Measurements from ENCODE around the gene ADAMTS17. TPM values are rescaled to one million over a fixed set of nuclear protein-coding genes. Genes with fewer than 3 reads are reported as not detected.
A peak's percentile ranks its signal among the peaks of the same experiment; 100 is the strongest.

ADAMTS17 gene
- total RNA-seq, 1 donor from 2014 or later: 2.3 TPM

GRCh38 chr15:99969261-99969920 lies 372.4 kb downstream of the ADAMTS17 start:
- ATAC-seq (no peak), DNase-seq (ENCODE audit: low spot score) (no peak)
- intact Hi-C loops (cut with DNase I): no loop called here

- ATAC-seq: no peak
- DNase-seq (ENCODE audit: low spot score): no peak
- intact Hi-C loops (cut with DNase I): no loop called here
Observed at GRCh38 chr15:99967841-99968371, 373.9 kb downstream of the ADAMTS17 start.

GRCh38 chr15:99966815-99967214 lies 375.0 kb downstream of the ADAMTS17 start:
- intact Hi-C loops (cut with DNase I): no loop called here
- ATAC-seq (no peak), DNase-seq (ENCODE audit: low spot score) (no peak)

GRCh38 chr15:99965376-99965775 lies 376.4 kb downstream of the ADAMTS17 start:
- ATAC-seq (no peak), DNase-seq (ENCODE audit: low spot score) (peak; percentile 25)
- intact Hi-C loops (cut with DNase I): no loop called here

GRCh38 chr15:99963976-99964375 lies 377.8 kb downstream of the ADAMTS17 start:
- ATAC-seq (no peak), DNase-seq (ENCODE audit: low spot score) (no peak)
- intact Hi-C loops (cut with DNase I): no loop called here

- no peak for ATAC-seq
- DNase-seq (ENCODE audit: low spot score): peak; percentile 35
- intact Hi-C loops (cut with DNase I): no loop called here
Observed at GRCh38 chr15:99963096-99963825, 378.5 kb downstream of the ADAMTS17 start.

- intact Hi-C loops (cut with DNase I): no loop called here
- DNase-seq (ENCODE audit: low spot score): peak; percentile 37
- no peak for ATAC-seq
Observed at GRCh38 chr15:99962006-99962561, 379.7 kb downstream of the ADAMTS17 start.

- DNase-seq (ENCODE audit: low spot score) (peak; percentile 59), ATAC-seq (peak; percentile 50)
- intact Hi-C loops (cut with DNase I): no loop called here
Observed at GRCh38 chr15:99961011-99961441, 380.7 kb downstream of the ADAMTS17 start.

- ATAC-seq: no peak
- intact Hi-C loops (cut with DNase I): no loop called here
- no peak for DNase-seq (ENCODE audit: low spot score)
Observed at GRCh38 chr15:99959326-99959725, 382.4 kb downstream of the ADAMTS17 start.

- DNase-seq (ENCODE audit: low spot score) (no peak), ATAC-seq (no peak)
- intact Hi-C loops (cut with DNase I): no loop called here
Observed at GRCh38 chr15:99958426-99959097, 383.2 kb downstream of the ADAMTS17 start.

GRCh38 chr15:99957642-99958013 lies 384.1 kb downstream of the ADAMTS17 start:
- intact Hi-C loops (cut with DNase I): no loop called here
- no peak for ATAC-seq
- no peak for DNase-seq (ENCODE audit: low spot score)

GRCh38 chr15:99956820-99957641 lies 384.7 kb downstream of the ADAMTS17 start:
- peak; percentile 42 for DNase-seq (ENCODE audit: low spot score)
- intact Hi-C loops (cut with DNase I): no loop called here

GRCh38 chr15:99956022-99956775 lies 385.6 kb downstream of the ADAMTS17 start:
- peak; percentile 35 for DNase-seq (ENCODE audit: low spot score)
- ATAC-seq: no peak
- intact Hi-C loops (cut with DNase I): no loop called here

More at GRCh38 chr15:99956820-99957641, 384.7 kb downstream of the ADAMTS17 start:
- ATAC-seq: no peak

- intact Hi-C loops (cut with DNase I): no loop called here
- ATAC-seq (no peak), DNase-seq (ENCODE audit: low spot score) (no peak)
Observed at GRCh38 chr15:99955532-99955931, 386.2 kb downstream of the ADAMTS17 start.

GRCh38 chr15:99955181-99955525 lies 386.6 kb downstream of the ADAMTS17 start:
- no peak for DNase-seq (ENCODE audit: low spot score)
- no peak for ATAC-seq
- intact Hi-C loops (cut with DNase I): no loop called here

- ATAC-seq (peak; percentile 86), DNase-seq (ENCODE audit: low spot score) (peak; percentile 49)
- intact Hi-C loops (cut with DNase I): no loop called here
Observed at GRCh38 chr15:99954361-99955180, 387.2 kb downstream of the ADAMTS17 start.

- intact Hi-C loops (cut with DNase I): no loop called here
- no peak for ATAC-seq
- no peak for DNase-seq (ENCODE audit: low spot score)
Observed at GRCh38 chr15:99953886-99954285, 387.9 kb downstream of the ADAMTS17 start.
